Measurements from ENCODE around the gene NSMF. TPM values are rescaled to one million over a fixed set of nuclear protein-coding genes. Genes with fewer than 3 reads are reported as not detected.
A peak's percentile ranks its signal among the peaks of the same experiment; 100 is the strongest.
"Not testable (repeated sequence)": the region's sequence is repeated elsewhere in the genome, so short reads cannot be mapped to it uniquely, and the experiment has no call there.

NSMF gene
- total RNA-seq, 1 donor from 2014 or later, result 53.9 TPM

GRCh38 chr9:137416006-137416562, 43.0 kb downstream of the NSMF start:
- DNase-seq (ENCODE audit: low read depth), result no peak

- DNase-seq (ENCODE audit: low read depth), result no peak
Measured at GRCh38 chr9:137415451-137415850, 43.7 kb downstream of the NSMF start.

- DNase-seq (ENCODE audit: low read depth), result no peak
Measured at GRCh38 chr9:137412431-137412830, 46.7 kb downstream of the NSMF start.

- DNase-seq (ENCODE audit: low read depth), result peak; percentile 92
Measured at GRCh38 chr9:137411645-137412380, 47.3 kb downstream of the NSMF start.

GRCh38 chr9:137411260-137411644, 47.9 kb downstream of the NSMF start:
- no peak for DNase-seq (ENCODE audit: low read depth)

GRCh38 chr9:137410891-137411249, 48.3 kb downstream of the NSMF start:
- no peak for DNase-seq (ENCODE audit: low read depth)

GRCh38 chr9:137410236-137410890, 48.8 kb downstream of the NSMF start:
- DNase-seq (ENCODE audit: low read depth), result not testable (repeated sequence)

GRCh38 chr9:137409515-137409914, 49.6 kb downstream of the NSMF start:
- DNase-seq (ENCODE audit: low read depth), result no peak

- no peak for DNase-seq (ENCODE audit: low read depth)
Measured at GRCh38 chr9:137408651-137409405, 50.3 kb downstream of the NSMF start.

GRCh38 chr9:137407590-137408300, 51.4 kb downstream of the NSMF start:
- DNase-seq (ENCODE audit: low read depth), result no peak

- peak; percentile 47 for DNase-seq (ENCODE audit: low read depth)
Measured at GRCh38 chr9:137406876-137407589, 52.1 kb downstream of the NSMF start.

GRCh38 chr9:137406085-137406760, 52.9 kb downstream of the NSMF start:
- no peak for DNase-seq (ENCODE audit: low read depth)

GRCh38 chr9:137405677-137406081, 53.5 kb downstream of the NSMF start:
- no peak for DNase-seq (ENCODE audit: low read depth)

- DNase-seq (ENCODE audit: low read depth), result no peak
Measured at GRCh38 chr9:137404961-137405567, 54.1 kb downstream of the NSMF start.

- no peak for DNase-seq (ENCODE audit: low read depth)
Measured at GRCh38 chr9:137403269-137403668, 55.9 kb downstream of the NSMF start.

GRCh38 chr9:137402746-137403145, 56.4 kb downstream of the NSMF start:
- peak; percentile 65 for DNase-seq (ENCODE audit: low read depth)

GRCh38 chr9:137398561-137399468, 60.3 kb downstream of the NSMF start:
- DNase-seq (ENCODE audit: low read depth), result no peak

- DNase-seq (ENCODE audit: low read depth), result no peak
Measured at GRCh38 chr9:137397675-137398423, 61.3 kb downstream of the NSMF start.

Measured in myocyte (in vitro differentiated cells).